ENCODE data around the gene ZNF821. TPM values are rescaled to one million over a fixed set of nuclear protein-coding genes. Genes with fewer than 3 reads are reported as not detected.
A peak's percentile ranks its signal among the peaks of the same experiment; 100 is the strongest.

ZNF821 gene
- total and polyA plus RNA-seq, 2 donors from 2014 or later: 7.1 to 10.0 TPM

DNA sequence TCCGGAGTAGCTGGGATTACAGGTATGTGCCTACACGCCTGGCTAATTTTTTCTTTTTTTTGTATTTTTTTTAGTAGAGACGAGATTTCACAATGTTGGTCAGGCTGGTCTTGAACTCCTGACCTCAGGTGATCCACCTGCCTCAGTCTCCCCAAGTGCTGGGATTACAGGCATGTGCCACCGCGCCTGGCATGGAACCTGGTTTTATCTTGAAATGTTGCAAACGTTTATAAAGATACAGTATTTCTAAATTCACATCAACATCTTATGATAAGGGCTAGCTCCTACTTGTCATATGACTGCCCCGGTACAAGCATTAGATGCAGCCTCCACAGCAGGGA lies 9.9 kb upstream of the ZNF821 start:
- Histone ChIP-seq H3K4me1 (ENCODE audit: control insufficient read depth in 2 of 3, insufficient read depth in 2 of 3, low read depth in 1 of 3, low read length in 3 of 3) (no peaks in the 10 kb centered on the region), H3K36me3 (ENCODE audit: control insufficient read depth in 2 of 3, insufficient read depth in 3 of 3, low read length in 3 of 3) (no peaks in the 10 kb centered on the region), H3K9me3 (ENCODE audit: control insufficient read depth in 2 of 3, insufficient read depth in 1 of 3, low read length in 3 of 3) (no peaks in the 10 kb centered on the region), H3K4me3 (ENCODE audit: low read length in 3 of 3) (peak overlapping the region; percentile 60 to 84 (median 79)), H3K9ac (ENCODE audit: low read length in 3 of 3) (peak overlapping the region; percentile 81 to 99 (median 92)), H3K27me3 (ENCODE audit: control insufficient read depth, insufficient read depth, low read length) (no peaks in the 10 kb centered on the region), H3K27ac (ENCODE audit: low read depth in 2 of 2, low read length in 2 of 2) (peak overlapping the region in 1 of 2 donors; percentile 98)
- TF ChIP-seq, protein P1, sequence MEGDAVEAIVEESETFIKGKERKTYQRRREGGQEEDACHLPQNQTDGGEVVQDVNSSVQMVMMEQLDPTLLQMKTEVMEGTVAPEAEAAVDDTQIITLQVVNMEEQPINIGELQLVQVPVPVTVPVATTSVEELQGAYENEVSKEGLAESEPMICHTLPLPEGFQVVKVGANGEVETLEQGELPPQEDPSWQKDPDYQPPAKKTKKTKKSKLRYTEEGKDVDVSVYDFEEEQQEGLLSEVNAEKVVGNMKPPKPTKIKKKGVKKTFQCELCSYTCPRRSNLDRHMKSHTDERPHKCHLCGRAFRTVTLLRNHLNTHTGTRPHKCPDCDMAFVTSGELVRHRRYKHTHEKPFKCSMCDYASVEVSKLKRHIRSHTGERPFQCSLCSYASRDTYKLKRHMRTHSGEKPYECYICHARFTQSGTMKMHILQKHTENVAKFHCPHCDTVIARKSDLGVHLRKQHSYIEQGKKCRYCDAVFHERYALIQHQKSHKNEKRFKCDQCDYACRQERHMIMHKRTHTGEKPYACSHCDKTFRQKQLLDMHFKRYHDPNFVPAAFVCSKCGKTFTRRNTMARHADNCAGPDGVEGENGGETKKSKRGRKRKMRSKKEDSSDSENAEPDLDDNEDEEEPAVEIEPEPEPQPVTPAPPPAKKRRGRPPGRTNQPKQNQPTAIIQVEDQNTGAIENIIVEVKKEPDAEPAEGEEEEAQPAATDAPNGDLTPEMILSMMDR (IDR thresholded peaks at IDR 0.05; ENCODE audit: borderline replicate concordance, extremely low read depth, insufficient read depth): no peak
- DNase-seq: peak in 1 of 5 donors; percentile 35
- intact Hi-C loops (cut with DNase I): no loop called here
- FAIRE-seq: no peak

DNA sequence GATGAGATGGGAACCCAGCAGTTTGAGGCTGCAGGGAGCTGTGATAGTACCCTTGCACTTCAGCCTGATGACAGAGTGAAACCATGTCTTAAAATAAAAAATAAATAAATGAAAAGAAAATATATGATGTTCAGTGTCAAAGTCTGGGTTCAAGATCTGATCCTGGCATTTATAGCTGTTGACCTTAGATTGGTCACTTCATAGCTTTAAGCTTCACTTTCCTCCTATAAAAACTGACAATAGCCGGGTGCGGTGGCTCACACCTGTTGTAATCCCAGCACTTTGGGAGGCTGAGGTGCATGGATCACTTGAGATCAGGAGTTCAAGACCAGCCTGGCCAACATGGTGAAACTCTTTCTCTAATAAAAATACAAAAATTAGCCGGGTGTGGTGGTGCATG lies 5.2 kb upstream of the ZNF821 start:
- no peaks in the 10 kb centered on the region for H3K27me3 ChIP-seq (ENCODE audit: control insufficient read depth, insufficient read depth, low read length)
- intact Hi-C loops (cut with DNase I): no loop called here
- TF ChIP-seq, protein P1 (IDR thresholded peaks at IDR 0.05; ENCODE audit: borderline replicate concordance, extremely low read depth, insufficient read depth): no peak
- no peaks in the 10 kb centered on the region for H3K36me3 ChIP-seq (ENCODE audit: control insufficient read depth in 2 of 3, insufficient read depth in 3 of 3, low read length in 3 of 3)
- no peaks in the 10 kb centered on the region for H3K4me1 ChIP-seq (ENCODE audit: control insufficient read depth in 2 of 3, insufficient read depth in 2 of 3, low read depth in 1 of 3, low read length in 3 of 3)
- H3K9ac ChIP-seq (ENCODE audit: low read length in 3 of 3): no peak overlapping the region
- H3K4me3 ChIP-seq (ENCODE audit: low read length in 3 of 3): no peak overlapping the region
- FAIRE-seq (no peak), DNase-seq (no peak)
- H3K9me3 ChIP-seq (ENCODE audit: control insufficient read depth in 2 of 3, insufficient read depth in 1 of 3, low read length in 3 of 3): no peaks in the 10 kb centered on the region
- no peak overlapping the region for H3K27ac ChIP-seq (ENCODE audit: low read depth in 2 of 2, low read length in 2 of 2)

DNA sequence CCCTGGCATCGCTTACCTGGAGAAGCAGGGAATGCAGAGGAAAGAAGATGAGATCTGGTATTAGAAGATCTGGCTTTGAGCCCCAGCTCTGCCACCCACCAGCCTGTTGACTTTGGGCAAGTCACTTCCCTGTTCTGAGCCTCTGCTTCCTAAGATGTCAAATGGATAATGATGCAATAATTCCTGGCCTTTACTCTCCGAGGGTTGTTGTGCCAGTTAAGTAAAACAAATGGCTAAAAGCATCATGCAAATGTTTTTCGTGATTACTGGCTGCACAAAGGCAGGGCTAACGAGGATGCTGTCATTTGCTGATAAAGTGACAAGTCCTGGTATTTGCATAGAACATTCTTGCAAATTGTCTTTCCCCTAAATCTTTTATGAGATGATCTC lies 1.3 kb upstream of the ZNF821 start:
- H3K9me3 ChIP-seq (ENCODE audit: control insufficient read depth in 2 of 3, insufficient read depth in 1 of 3, low read length in 3 of 3): no peaks in the 10 kb centered on the region
- no peak overlapping the region for H3K9ac ChIP-seq (ENCODE audit: low read length in 3 of 3)
- no peak overlapping the region for H3K27ac ChIP-seq (ENCODE audit: low read depth in 2 of 2, low read length in 2 of 2)
- no peak for DNase-seq
- H3K27me3 ChIP-seq (ENCODE audit: control insufficient read depth, insufficient read depth, low read length): no peaks in the 10 kb centered on the region
- intact Hi-C loops (cut with DNase I): no loop called here
- TF ChIP-seq, protein P1 (IDR thresholded peaks at IDR 0.05; ENCODE audit: borderline replicate concordance, extremely low read depth, insufficient read depth): no peak
- H3K36me3 ChIP-seq (ENCODE audit: control insufficient read depth in 2 of 3, insufficient read depth in 3 of 3, low read length in 3 of 3): peaks cover 0 to 6% (median 5%) of the 10 kb centered on the region in 3 donors
- no peak overlapping the region for H3K4me3 ChIP-seq (ENCODE audit: low read length in 3 of 3)
- no peak for FAIRE-seq
- peaks cover 0 to 10% (median 0%) of the 10 kb centered on the region in 3 donors for H3K4me1 ChIP-seq (ENCODE audit: control insufficient read depth in 2 of 3, insufficient read depth in 2 of 3, low read depth in 1 of 3, low read length in 3 of 3)

Data from kidney (tissue), 14 donors.